22Rv1 (cell line): ENCODE measurements around the gene ZCCHC17.

Experiments
- H3K27ac ChIP-seq: fragments of 450-650 bp; 2 replicates; pipeline ENCODE4 v1.5.1; 2017
- ZFX ChIP-seq: fragments of 450-650 bp; IDR thresholded peaks from 2 replicates; pipeline ENCODE4 v1.6.1; 2017; ENCODE audit warnings: antibody characterized with exemption, borderline replicate concordance
- TF ChIP-seq, protein P1 (sequence below): fragments of 450-650 bp; IDR thresholded peaks from 2 replicates; pipeline ENCODE4 v1.5.1; 2017; ENCODE audit warnings: mild to moderate bottlenecking

ZCCHC17 gene

GRCh38 chr1:31374511-31375196 lies 77.8 kb downstream of the ZCCHC17 start:
- H3K27ac ChIP-seq: no peak overlapping the region
- no peak for TF ChIP-seq ZFX
- TF ChIP-seq, protein P1, sequence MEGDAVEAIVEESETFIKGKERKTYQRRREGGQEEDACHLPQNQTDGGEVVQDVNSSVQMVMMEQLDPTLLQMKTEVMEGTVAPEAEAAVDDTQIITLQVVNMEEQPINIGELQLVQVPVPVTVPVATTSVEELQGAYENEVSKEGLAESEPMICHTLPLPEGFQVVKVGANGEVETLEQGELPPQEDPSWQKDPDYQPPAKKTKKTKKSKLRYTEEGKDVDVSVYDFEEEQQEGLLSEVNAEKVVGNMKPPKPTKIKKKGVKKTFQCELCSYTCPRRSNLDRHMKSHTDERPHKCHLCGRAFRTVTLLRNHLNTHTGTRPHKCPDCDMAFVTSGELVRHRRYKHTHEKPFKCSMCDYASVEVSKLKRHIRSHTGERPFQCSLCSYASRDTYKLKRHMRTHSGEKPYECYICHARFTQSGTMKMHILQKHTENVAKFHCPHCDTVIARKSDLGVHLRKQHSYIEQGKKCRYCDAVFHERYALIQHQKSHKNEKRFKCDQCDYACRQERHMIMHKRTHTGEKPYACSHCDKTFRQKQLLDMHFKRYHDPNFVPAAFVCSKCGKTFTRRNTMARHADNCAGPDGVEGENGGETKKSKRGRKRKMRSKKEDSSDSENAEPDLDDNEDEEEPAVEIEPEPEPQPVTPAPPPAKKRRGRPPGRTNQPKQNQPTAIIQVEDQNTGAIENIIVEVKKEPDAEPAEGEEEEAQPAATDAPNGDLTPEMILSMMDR: no peak

GRCh38 chr1:31376375-31377134 lies 79.7 kb downstream of the ZCCHC17 start:
- TF ChIP-seq, protein P1: no peak
- TF ChIP-seq ZFX: no peak
- H3K27ac ChIP-seq: no peak overlapping the region

- TF ChIP-seq ZFX: no peak
- TF ChIP-seq, protein P1: no peak
- H3K27ac ChIP-seq: no peak overlapping the region
These were observed 80.6 kb downstream of the ZCCHC17 start for GRCh38 chr1:31377364-31377863.

- no peak for TF ChIP-seq ZFX
- TF ChIP-seq, protein P1: no peak
- H3K27ac ChIP-seq: no peak overlapping the region
These were observed 81.2 kb downstream of the ZCCHC17 start for GRCh38 chr1:31378001-31378400.

DNA sequence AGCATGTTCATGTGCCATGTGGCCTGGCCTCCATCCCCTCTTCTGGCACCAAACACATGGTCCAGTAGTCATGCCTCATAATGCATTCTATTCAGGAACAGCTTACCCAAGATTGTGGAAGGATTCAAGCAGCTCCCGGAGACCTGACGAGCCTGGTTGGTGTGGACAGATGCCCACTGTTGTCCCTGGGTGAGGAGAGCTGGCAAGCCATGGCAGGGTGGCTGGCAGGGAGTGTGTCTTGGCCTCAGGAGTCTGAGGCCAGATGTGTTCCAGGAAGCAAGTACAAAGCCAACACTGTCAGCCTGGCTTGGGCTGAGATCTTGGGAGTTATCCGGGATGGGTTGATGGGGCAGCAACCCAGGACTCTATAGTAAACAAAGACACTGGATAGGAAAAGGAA lies 83.3 kb downstream of the ZCCHC17 start:
- no peak overlapping the region for H3K27ac ChIP-seq
- no peak for TF ChIP-seq ZFX
- TF ChIP-seq, protein P1: no peak

- no peak overlapping the region for H3K27ac ChIP-seq
These were observed 84.8 kb downstream of the ZCCHC17 start for GRCh38 chr1:31381394-31382294.

More at GRCh38 chr1:31381394-31382294, 84.8 kb downstream of the ZCCHC17 start:
- TF ChIP-seq, protein P1: no peak
- TF ChIP-seq ZFX: no peak
